Transverse colon (tissue), 4 donors: ENCODE measurements around the gene PSMC6.

ENCODE experiments used
- CTCF ChIP-seq, 5 experiments: fragments of 200-600 bp in 3 of 5; fragments of 450-650 bp in 2 of 5; sonication (generic) in 3 of 5; IDR thresholded peaks; 1 replicate in 2 of 5; 2 replicates in 3 of 5; pipeline ENCODE4 v1.5.1; 2016 to 2017; ENCODE audit warnings: antibody characterized with exemption in 5 of 5, inconsistent platforms in 3 of 5, mild to moderate bottlenecking in 2 of 5, moderate library complexity in 1 of 5
- EP300 ChIP-seq: sonication (generic); formaldehyde crosslinking; IDR thresholded peaks from one replicate; pipeline ENCODE4 v1.6.1; 2017; ENCODE audit warnings: antibody characterized with exemption, low read depth
- POLR2AphosphoS5 ChIP-seq, 3 donors: sonication (generic); formaldehyde crosslinking; IDR thresholded peaks; one replicate each; pipeline ENCODE4 v1.6.1; 2016; ENCODE audit warnings: antibody characterized with exemption in 3 of 3

- TF ChIP-seq CTCF (IDR thresholded peaks at IDR 0.05), result no peak
- TF ChIP-seq EP300, result no peak
- TF ChIP-seq POLR2AphosphoS5 (IDR thresholded peaks at IDR 0.05), result no peak
These were observed 22.6 kb downstream of the PSMC6 start for GRCh38 chr14:52729585-52729924.
